AG04450 (cell line): Measurements from ENCODE around the gene PNPLA7. TPM values are rescaled to one million over a fixed set of nuclear protein-coding genes. Genes with fewer than 3 reads are reported as not detected.
"Not testable (repeated sequence)": the region's sequence is repeated elsewhere in the genome, so short reads cannot be mapped to it uniquely, and the experiment has no call there.

Experiments
- CTCF ChIA-PET: fragments of 300-600, 350-600 bp; formaldehyde crosslinking; extraction: SDS; loops from one replicate; lab custom pipeline; 2022; ENCODE audit warnings: antibody characterized with exemption, inconsistent platforms; lab: Charles Lee
- POLR2A ChIA-PET: fragments of 350-600 bp; formaldehyde crosslinking; extraction: SDS; loops from one replicate; lab custom pipeline; 2021; ENCODE audit warnings: antibody characterized with exemption, inconsistent platforms; lab: Yijun Ruan, JAX
- DNase-seq: peaks from one replicate; pipeline ENCODE4 v3.0.0-alpha.2; 2011; ENCODE audit warnings: low read depth, low spot score
- H3K27ac ChIP-seq: one replicate; pipeline ENCODE4 v1.5.1; 2012; ENCODE audit warnings: low read depth, low read length, control low read depth
- H3K27me3 ChIP-seq: one replicate; pipeline ENCODE4 v1.6.0; 2012; ENCODE audit warnings: low read length; ENCODE audit not compliant: control insufficient read depth, insufficient read depth
- H3K4me3 ChIP-seq: 2 replicates; pipeline ENCODE4 v1.5.1; 2011; ENCODE audit warnings: mild to moderate bottlenecking, low read depth, low read length, control low read depth
- H3K9me3 ChIP-seq: 2 replicates; pipeline ENCODE4 v1.5.1; 2012; ENCODE audit warnings: low read length; ENCODE audit not compliant: control insufficient read depth, insufficient read depth
- CTCF ChIP-seq: IDR thresholded peaks from 2 replicates; pipeline ENCODE4 v1.5.1; 2011; ENCODE audit warnings: low read depth, low read length, control low read depth, inconsistent platforms
- polyA plus RNA-seq: library from polyadenylated mRNA; depleted of rRNA; stranded (reverse); fragments of >200 nt; gene quantifications from 2 replicates; pipeline ENCODE4 v1.2.3, GENCODE V29; 2011

PNPLA7 gene
- polyA plus RNA-seq, 1 experiment = 0.26 TPM

- H3K27me3 ChIP-seq = no peaks in the 10 kb centered on the region
- ChIA-PET CTCF (no interaction called here), POLR2A (no interaction called here)
- H3K27ac ChIP-seq = no peak overlapping the region
- TF ChIP-seq CTCF = no peak
- no peak for DNase-seq
- no peak overlapping the region for H3K4me3 ChIP-seq
- H3K9me3 ChIP-seq = no peaks in the 10 kb centered on the region; the same call in 1 of the 2 replicates
Observed at GRCh38 chr9:137415451-137415850, 134.8 kb downstream of the PNPLA7 start.

GRCh38 chr9:137412431-137412830 lies 137.8 kb downstream of the PNPLA7 start:
- CTCF ChIA-PET = interaction anchor here (0.8 to 2.5 kb wide), 3 partner anchors 10 to 126 kb away, joined by 4 to 7 read pairs (median 6); partner anchors contain the start of genes EXD3, NOXA1 and NRARP
- DNase-seq = no peak

DNA sequence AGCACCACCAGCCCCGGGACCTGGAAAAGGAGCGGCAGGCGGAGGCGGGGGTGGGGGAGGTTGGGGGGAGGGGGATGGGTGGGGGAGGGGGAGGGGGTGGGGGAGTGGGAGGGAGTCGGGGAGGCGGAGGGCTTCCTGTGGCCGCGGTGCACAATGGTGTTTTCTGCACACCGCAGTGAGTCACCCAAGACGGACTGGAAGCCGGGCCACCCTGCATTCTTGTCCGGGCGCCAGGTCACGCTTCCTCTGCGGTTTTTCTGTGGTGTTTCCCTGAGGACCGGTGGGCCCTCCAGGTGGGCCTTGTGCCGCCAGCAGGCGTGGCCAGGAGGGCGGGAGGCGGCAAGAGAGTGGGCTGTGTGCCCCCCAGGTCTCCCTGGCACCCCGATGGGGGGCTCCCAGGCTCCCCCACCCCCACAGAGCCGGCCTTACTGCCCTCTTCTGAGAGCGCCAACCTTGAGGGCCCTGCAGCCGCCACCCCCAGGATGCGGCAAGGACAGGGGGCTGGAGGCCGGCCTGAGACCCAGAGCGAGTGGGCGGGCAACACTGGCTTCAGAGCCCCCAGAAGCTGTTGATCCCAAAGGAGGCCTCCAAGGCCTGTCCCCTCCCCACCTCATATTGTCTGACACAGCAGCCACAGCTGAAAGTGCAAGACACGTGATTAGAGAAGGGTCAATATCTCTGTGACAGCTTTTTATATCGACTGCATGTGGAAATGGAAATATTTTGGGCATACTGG lies 138.4 kb downstream of the PNPLA7 start:
- ChIA-PET POLR2A (interaction anchor here (1.3 kb wide), 1 partner anchor 11 kb away, joined by 3 read pairs; the partner anchor contains the start of genes EXD3 and NOXA1), CTCF (interaction anchor here (0.8 to 2.5 kb wide), 3 partner anchors 11 to 125 kb away, joined by 4 to 7 read pairs (median 6); partner anchors contain the start of genes EXD3, NOXA1 and NRARP)
- TF ChIP-seq CTCF = no peak
- Histone ChIP-seq H3K27me3 (no peaks in the 10 kb centered on the region), H3K27ac (peak overlapping the region; percentile 65), H3K4me3 (no peak overlapping the region), H3K9me3 (no peaks in the 10 kb centered on the region; the same call in 1 of the 2 replicates)
- DNase-seq = peak; percentile 75

More at GRCh38 chr9:137412431-137412830, 137.8 kb downstream of the PNPLA7 start:
- H3K4me3 ChIP-seq = no peak overlapping the region
- no peaks in the 10 kb centered on the region; the same call in 1 of the 2 replicates for H3K9me3 ChIP-seq
- POLR2A ChIA-PET = interaction anchor here (1.3 kb wide), 1 partner anchor 11 kb away, joined by 3 read pairs; the partner anchor contains the start of genes EXD3 and NOXA1
- H3K27ac ChIP-seq = peak overlapping the region; percentile 47
- H3K27me3 ChIP-seq = no peaks in the 10 kb centered on the region
- no peak for TF ChIP-seq CTCF

GRCh38 chr9:137411260-137411644 lies 138.9 kb downstream of the PNPLA7 start:
- no peaks in the 10 kb centered on the region for H3K27me3 ChIP-seq
- no peak for DNase-seq
- TF ChIP-seq CTCF = no peak
- H3K4me3 ChIP-seq = no peak overlapping the region
- H3K27ac ChIP-seq = no peak overlapping the region
- ChIA-PET POLR2A (interaction anchor here (1.3 kb wide), 1 partner anchor 12 kb away, joined by 3 read pairs; the partner anchor contains the start of genes EXD3 and NOXA1), CTCF (no interaction called here)
- no peaks in the 10 kb centered on the region; the same call in 1 of the 2 replicates for H3K9me3 ChIP-seq

DNA sequence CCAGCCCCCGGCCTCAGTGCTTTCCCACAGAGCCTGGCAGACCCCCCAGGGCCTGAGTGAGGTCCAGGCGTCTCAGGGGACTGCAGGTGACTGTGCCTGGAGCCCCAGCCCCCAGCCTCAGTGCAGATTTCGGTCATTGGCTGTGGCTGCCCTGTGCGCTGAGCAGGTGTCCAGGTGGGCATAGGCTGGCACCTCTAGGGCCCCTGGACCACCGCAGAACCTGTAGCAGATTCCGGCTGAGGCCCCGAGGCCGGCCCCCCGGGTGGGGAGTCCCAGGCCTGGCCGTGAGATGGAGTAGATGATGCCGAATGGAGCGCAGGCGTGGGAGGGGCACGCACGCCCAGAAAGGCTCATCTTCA lies 139.3 kb downstream of the PNPLA7 start:
- POLR2A ChIA-PET = no interaction called here
- no peak overlapping the region for H3K27ac ChIP-seq
- no peak for DNase-seq
- TF ChIP-seq CTCF = no peak
- no peaks in the 10 kb centered on the region for H3K27me3 ChIP-seq
- no peaks in the 10 kb centered on the region; the same call in 1 of the 2 replicates for H3K9me3 ChIP-seq
- CTCF ChIA-PET = no interaction called here
- no peak overlapping the region for H3K4me3 ChIP-seq

- CTCF ChIA-PET = interaction anchor here (1.1 to 2.1 kb wide), 2 partner anchors 13 to 109 kb away, joined by 3 to 7 read pairs; partner anchors contain the start of genes EXD3, NOXA1 and NRARP
- H3K4me3 ChIP-seq, H3K27ac ChIP-seq, H3K27me3 ChIP-seq, DNase-seq, H3K9me3 ChIP-seq: not testable (repeated sequence)
- POLR2A ChIA-PET = interaction anchor here (0.6 kb wide), 1 partner anchor 102 kb away, joined by 4 read pairs; no protein-coding TSS in a partner anchor
Observed at GRCh38 chr9:137410236-137410890, 139.8 kb downstream of the PNPLA7 start.
